HPDE6-E6E7 (cell line): ENCODE data around the gene FAM234B.

Experiments used
- DNase-seq: peaks from one replicate; pipeline ENCODE4 v3.0.0; 2011; ENCODE audit warnings: missing footprints; ENCODE audit errors: extremely low spot score

Gene FAM234B

DNA sequence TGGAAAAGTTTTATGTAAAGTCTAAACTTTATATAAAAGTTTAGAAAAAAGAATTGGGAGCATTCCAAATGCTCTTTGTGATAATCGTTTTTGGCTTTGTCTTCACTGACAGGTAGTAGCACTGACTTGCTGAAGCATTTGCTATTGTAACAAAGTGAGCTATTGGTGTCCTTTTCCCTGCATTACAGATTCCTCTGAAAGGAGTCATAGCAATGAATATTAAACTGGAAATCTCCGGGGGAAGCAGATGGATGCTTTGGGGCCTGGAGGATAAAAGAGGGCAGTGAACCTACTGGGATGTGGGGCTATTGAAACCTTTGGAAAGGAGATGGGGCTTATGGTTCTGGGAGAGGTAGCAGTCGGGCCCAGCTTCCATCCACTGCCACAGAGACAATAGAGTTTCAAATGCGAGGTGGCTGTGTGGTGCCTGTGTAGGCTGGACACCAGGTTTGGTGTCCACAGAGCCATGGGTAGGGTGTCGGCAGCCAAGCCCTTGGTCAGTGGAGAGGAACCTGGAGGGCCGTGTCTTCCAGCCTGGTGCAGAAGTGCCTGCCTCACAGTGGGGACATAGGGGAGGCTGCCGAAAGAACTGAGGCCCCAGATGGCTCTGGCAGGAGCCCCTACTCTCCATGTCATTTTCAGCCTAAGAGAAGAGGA is 49.1 kb downstream of the FAM234B start:
- no peak for DNase-seq

DNA sequence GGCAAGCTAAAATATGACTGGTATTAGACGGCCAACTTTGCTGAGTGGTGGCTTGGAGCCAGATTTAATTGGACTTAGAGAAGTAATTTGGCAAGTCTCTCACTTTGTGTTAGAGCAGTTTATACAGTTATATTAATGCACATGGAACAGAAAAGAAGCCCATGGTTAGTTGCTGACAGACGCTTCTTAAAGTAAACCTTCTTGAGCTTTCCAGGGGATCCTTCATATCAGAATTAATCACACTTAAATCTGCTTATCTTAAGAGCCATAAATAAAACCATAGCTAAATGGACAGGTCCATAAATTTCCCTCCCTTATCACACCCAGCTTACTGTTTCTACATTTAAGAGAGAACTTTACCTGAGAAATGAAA is 49.7 kb downstream of the FAM234B start:
- no peak for DNase-seq

DNA sequence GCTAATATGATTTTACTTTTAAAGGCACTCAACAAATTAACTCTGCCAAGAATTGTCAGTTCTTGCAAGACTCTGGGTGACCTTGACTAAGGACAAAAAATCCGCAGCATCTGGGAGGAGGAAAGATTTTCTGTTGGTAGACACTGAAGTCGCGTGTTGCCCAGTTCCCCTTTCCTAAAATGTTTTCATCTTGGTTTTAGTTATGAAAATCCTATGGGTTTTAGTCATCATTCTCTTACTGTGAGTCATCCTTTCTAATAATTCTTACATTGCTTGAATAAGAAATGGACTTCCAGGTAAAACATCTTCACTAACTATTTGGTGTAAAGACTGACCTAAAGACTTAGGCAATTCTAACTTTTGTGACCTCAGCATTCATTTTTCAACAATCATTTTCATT is 50.2 kb downstream of the FAM234B start:
- DNase-seq = no peak

GRCh38 chr12:13095266-13095995 is 51.2 kb downstream of the FAM234B start:
- no peak for DNase-seq

- DNase-seq = no peak
Measured at GRCh38 chr12:13097491-13098011, 53.4 kb downstream of the FAM234B start.

- DNase-seq = no peak
Measured at GRCh38 chr12:13099066-13099843, 55.1 kb downstream of the FAM234B start.

DNA sequence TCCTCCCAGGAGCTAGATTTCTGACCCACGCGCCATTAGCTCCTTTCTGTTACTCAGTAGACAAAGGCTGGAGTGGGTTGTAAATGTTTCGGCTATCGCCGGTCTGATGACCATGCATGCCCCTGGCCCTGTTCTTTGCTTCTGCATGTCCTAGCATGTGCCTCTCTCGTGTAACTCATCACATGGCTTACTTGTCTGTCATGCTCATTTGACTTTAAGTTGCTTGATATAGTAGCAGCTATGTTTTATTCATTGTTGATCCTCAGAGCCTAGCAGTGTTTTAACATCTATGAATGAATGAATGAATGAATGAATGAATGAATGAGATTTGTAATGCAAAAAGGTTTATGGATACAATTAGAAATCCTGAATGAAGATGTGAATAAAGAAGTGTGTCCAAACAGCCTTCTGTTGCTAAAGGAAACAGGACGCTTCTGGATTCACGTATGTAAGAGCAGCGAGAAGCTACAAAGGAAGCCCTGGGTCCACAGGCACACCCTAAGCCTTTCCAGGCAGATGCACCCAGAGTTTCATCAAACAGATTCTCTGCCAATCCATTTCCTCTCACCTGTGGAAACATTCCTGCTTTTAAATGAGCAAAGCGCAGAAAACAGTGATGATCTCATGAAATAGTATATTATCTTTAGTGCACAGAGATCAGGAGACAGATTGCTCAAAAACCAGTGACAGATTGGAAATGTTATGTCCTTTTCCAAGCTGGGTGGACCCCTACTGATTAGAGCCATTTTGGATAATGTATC is 55.8 kb downstream of the FAM234B start:
- DNase-seq = peak; percentile 80

- no peak for DNase-seq
Measured at GRCh38 chr12:13100605-13100881, 56.4 kb downstream of the FAM234B start.

GRCh38 chr12:13100882-13101769 is 56.9 kb downstream of the FAM234B start:
- DNase-seq = peak; percentile 76

DNA sequence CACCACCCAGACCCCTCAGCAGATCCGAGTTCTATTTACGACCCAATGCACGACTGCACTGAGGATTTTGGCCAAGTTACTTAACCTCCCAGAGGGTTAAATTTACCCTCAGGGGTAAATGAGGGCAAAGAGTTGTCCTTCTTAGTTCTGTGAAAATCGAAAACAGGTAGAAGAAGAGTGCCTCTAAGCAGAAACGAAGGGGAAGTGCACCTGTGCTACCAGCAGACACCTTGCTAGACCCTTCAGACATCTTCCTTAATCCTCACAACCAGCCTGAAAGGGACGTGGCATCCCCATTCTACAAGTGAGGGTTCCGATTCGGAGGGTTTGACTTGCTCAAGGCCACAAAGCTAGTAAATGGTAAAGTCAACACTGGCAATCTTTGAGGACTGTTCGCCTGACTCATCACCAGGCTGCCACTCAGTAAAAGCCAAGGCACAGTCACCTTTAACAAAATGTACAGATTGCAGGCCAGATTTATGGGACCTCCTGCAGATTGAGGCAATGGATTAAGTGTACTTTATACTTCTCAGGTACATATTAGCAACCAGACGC is 57.7 kb downstream of the FAM234B start:
- DNase-seq = no peak

DNA sequence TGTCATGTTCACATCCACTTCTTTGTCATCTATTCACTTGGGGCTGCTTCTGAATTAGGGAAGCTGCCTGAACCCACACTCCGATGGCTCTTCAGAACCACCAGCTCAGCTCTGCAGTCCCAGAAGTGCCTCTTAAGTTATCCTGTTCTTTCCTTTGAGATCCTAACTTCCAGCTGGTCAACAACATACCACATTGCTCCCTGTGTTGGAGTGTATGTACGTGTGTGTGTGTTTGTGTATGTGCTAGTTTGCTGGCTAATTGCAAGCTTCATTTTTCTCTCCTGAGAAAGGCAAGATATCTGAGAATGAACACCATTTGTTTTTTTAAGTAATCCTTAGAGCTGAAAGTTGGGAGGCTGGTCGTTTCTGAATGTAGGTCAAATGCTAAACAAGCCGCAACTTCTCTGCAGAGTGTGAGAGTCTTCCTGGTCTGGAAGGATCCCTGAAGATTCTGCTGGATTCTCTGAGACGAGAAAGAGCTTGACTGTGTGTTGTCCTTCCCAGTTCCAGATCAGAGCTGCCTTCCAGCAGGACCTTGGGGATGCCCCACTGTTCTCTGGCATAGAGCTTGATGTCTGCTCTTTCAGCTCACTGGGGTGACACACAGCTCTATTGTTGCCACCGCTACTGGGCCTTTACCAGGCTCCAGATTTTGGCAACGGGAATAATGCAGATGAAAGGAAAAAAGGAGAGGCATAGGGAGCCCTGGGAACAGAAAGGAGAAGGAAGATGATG is 58.4 kb downstream of the FAM234B start:
- no peak for DNase-seq

DNA sequence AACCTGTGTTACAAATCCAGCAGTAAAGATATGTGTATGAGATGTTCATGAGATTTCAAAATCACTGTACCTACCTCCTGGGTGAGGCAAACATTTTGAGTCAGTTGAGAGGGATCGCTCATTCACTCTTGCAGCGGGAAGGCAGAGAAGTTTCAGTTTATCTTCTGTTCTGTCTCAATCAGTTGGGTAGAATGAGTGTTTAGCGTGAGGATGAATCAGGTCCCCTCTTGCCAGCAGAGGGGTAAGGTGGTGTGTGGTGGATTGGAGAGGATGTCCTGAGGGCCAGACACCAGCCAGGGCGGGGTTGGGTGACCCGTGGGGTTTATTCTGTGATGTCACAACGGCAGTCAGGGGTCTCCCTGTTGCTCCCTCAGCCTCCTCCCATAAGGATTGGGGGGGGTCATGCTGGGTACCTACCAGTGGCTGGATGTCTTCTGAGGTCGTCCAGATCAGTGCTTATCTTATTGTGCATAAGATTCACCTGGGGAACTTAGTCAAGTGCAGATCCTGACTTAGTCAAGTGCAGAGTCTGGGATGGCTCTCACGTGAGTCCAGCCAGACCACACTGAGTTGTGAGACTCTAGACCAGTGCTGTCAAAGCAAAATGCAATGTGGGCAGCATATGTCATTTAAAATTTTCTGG is 59.3 kb downstream of the FAM234B start, which contains the start of gene GSG1:
GSG1 (minus strand) TSS at position 277 of the 643 bp plus-strand sequence; CDS start at position 122, 155 bp downstream.
- DNase-seq = no peak

- no peak for DNase-seq
Measured at GRCh38 chr12:13104409-13104808, 60.2 kb downstream of the FAM234B start.

GRCh38 chr12:13105781-13106180 is 61.6 kb downstream of the FAM234B start:
- no peak for DNase-seq

DNA sequence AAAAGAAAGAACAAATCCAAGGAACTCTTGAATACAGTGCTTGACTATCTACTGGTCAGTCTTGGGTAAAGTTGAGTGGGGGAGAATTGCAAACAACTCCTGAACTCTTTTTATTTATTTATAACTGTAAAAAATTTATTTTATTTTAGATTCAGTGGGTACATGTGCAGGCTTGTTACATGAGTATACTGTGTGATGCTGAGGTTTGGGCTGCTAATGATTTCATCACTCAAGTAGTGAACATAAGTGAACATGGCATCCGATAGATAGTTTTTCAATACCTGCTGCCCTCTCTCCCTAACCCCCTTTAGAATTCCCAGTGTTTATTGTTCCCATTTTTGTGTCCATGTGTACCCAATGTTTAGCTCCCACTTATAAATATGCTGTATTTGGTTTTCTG is 62.5 kb downstream of the FAM234B start:
- DNase-seq = no peak

- no peak for DNase-seq
Measured at GRCh38 chr12:13112968-13113367, 68.8 kb downstream of the FAM234B start.

- no peak for DNase-seq
Measured at GRCh38 chr12:13114251-13115052, 70.3 kb downstream of the FAM234B start.

- no peak for DNase-seq
Measured at GRCh38 chr12:13116259-13116658, 72.1 kb downstream of the FAM234B start.
